ENCODE results near the gene CADPS2. TPM values are rescaled to one million over a fixed set of nuclear protein-coding genes. Genes with fewer than 3 reads are reported as not detected.
A peak's percentile ranks its signal among the peaks of the same experiment; 100 is the strongest.

The CADPS2 gene
- polyA plus RNA-seq, 3 donors, result not detected

DNA sequence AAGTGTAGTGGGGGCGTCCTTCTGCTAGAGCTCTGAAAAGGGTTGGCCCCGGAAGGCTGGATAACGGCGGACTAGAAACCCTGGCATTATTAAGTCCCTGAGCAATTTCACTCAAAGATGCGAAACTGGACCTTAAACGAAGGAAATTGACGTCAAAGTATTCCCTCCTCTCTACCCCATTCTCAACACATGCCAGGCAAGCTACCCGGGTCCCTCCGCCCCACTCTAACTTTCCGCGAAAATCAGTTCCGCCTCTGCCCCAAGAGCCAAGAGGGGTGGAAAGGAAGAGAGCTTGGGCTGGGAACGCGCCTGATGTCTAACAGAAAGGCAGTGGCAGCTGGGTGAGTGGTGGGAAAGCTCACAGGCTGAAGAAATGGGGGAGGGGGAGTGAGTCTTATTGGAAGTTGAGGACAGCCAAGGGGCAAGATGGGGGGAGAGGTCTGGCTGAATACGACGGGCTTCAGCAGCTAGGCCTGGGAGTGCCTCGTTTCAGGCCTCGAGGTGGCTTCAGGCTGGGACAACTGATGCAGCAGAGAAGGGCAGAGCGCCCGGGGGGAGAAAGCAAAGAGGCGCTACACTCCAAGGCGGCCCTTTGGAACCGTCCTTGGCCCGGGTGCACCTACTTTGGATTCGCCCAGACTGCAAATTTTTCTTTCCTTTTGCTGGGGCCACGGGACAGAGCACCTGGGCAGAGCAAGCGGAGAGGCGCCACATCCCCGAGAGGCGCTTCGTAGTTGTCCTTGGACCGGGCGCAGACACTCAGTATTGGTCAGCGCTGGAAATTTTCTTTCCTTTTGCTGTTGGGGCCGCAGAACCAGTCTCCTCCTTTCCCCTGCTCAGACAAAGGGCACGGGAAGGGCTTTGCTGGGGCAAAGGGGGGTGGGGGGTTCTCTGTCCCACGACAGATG is 579.7 kb downstream of the CADPS2 start:
- DNase-seq, result no peak
- H4K20me1 ChIP-seq (ENCODE audit: insufficient read depth, low read length), result no peaks in the 10 kb centered on the region
- H3K27me3 Mint-ChIP-seq (ENCODE audit: low read depth in 3 of 3), result peaks cover 91 to 94% (median 93%) of the 10 kb centered on the region in 3 donors
- no peaks in the 10 kb centered on the region for H3K4me1 ChIP-seq (ENCODE audit: control insufficient read depth in 1 of 2, insufficient read depth in 2 of 2, low read length in 2 of 2)
- peak overlapping the region in 1 of 7 donors; percentile 53 for H3K27ac Mint-ChIP-seq
- no peak overlapping the region for H3K4me3 ChIP-seq (replicated peaks in 1 of 3; ENCODE audit: low read depth in 2 of 3, low read length in 3 of 3)
- intact Hi-C loops (cut with micrococcal nuclease), result no loop called here
- peaks cover 5% of the 10 kb centered on the region for H3K4me1 Mint-ChIP-seq
- no peak overlapping the region for H3K27ac ChIP-seq (ENCODE audit: low read depth in 1 of 2, low read length in 2 of 2)
- H3K9me3 ChIP-seq (replicated peaks in 1 of 2; ENCODE audit: control insufficient read depth in 1 of 2, insufficient read depth in 1 of 2, low read length in 2 of 2), result peaks cover 3 to 54% of the 10 kb centered on the region in 2 donors
- no peak overlapping the region for H2AFZ ChIP-seq (ENCODE audit: insufficient read depth, low read depth, low read length, poor library complexity, severe bottlenecking)
- TF ChIP-seq, protein P1, sequence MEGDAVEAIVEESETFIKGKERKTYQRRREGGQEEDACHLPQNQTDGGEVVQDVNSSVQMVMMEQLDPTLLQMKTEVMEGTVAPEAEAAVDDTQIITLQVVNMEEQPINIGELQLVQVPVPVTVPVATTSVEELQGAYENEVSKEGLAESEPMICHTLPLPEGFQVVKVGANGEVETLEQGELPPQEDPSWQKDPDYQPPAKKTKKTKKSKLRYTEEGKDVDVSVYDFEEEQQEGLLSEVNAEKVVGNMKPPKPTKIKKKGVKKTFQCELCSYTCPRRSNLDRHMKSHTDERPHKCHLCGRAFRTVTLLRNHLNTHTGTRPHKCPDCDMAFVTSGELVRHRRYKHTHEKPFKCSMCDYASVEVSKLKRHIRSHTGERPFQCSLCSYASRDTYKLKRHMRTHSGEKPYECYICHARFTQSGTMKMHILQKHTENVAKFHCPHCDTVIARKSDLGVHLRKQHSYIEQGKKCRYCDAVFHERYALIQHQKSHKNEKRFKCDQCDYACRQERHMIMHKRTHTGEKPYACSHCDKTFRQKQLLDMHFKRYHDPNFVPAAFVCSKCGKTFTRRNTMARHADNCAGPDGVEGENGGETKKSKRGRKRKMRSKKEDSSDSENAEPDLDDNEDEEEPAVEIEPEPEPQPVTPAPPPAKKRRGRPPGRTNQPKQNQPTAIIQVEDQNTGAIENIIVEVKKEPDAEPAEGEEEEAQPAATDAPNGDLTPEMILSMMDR (IDR thresholded peaks at IDR 0.05), result no peak
- peak overlapping the region in 1 of 2 donors; percentile 79 for H3K4me3 Mint-ChIP-seq
- H3K27me3 ChIP-seq (ENCODE audit: control insufficient read depth in 2 of 2, insufficient read depth in 2 of 2, low read length in 2 of 2), result peaks cover 83 to 100% of the 10 kb centered on the region in 2 donors
- H3K9me3 Mint-ChIP-seq, result peaks cover 7 to 47% (median 26%) of the 10 kb centered on the region in 7 donors
- H3K4me2 ChIP-seq (replicated peaks; ENCODE audit: extremely low read depth, low read length, poor library complexity, severe bottlenecking), result no peak overlapping the region
- no peaks in the 10 kb centered on the region for H3K79me2 ChIP-seq (ENCODE audit: insufficient read depth, low read length)
- WGBS (ENCODE audit: insufficient coverage), result 13% methylated on average over 29 of the region's 37 CpGs
- no peaks in the 10 kb centered on the region for H3K36me3 ChIP-seq (replicated peaks in 1 of 2; ENCODE audit: control insufficient read depth in 1 of 2, insufficient read depth in 2 of 2, low read length in 2 of 2)
- peaks cover 0 to 4% of the 10 kb centered on the region in 2 donors for H3K36me3 Mint-ChIP-seq
- H3K9ac ChIP-seq (ENCODE audit: insufficient read depth, low read length, poor library complexity, severe bottlenecking), result no peak overlapping the region

DNA sequence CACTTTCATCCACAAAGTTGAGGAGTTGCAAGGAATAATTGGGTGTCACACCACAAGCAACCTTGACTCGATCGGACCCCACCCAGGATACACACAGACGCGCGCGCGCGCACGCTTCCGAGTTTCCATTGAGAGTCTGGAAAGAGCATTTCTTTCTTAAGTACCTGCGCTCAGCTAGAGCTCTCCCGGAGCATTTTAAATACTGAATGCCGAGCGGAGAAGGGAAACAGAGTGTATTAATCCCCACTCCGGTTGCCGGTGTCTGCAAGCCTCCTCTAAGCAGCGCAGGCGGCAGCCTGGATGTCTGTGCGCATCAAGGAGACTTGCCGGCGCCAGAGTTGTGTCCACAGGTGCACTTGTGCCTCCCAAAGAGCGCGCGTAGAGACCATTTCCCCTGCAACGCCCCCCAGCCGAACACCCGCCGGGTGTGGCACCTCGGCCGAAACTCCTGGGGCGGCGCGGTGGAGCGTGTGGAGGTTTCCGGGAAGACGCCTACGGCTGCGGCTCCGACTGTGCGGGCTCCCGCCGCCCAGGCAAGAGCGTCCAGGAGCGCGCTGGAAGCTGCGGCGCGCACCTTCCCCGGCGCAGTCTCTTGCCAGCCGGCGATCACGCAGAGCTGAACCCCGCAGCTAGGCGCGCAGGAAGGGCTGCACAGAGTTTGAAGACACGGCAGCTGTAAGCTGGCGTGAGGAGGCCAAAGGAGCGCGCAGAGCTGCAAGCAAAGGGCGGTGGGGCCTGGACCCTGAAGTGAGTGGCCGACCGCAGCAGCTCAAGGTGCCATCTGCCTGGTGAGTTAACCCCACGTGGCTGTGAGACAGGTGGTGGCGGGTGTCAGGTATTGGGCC is 580.6 kb downstream of the CADPS2 start:
- Histone ChIP-seq H3K27me3 (ENCODE audit: control insufficient read depth in 2 of 2, insufficient read depth in 2 of 2, low read length in 2 of 2) (peaks cover 82 to 100% of the 10 kb centered on the region in 2 donors), H3K9me3 (replicated peaks in 1 of 2; ENCODE audit: control insufficient read depth in 1 of 2, insufficient read depth in 1 of 2, low read length in 2 of 2) (peaks cover 0 to 47% of the 10 kb centered on the region in 2 donors), H3K4me3 (replicated peaks in 1 of 3; ENCODE audit: low read depth in 2 of 3, low read length in 3 of 3) (no peak overlapping the region), H3K36me3 (replicated peaks in 1 of 2; ENCODE audit: control insufficient read depth in 1 of 2, insufficient read depth in 2 of 2, low read length in 2 of 2) (no peaks in the 10 kb centered on the region), H3K9ac (ENCODE audit: insufficient read depth, low read length, poor library complexity, severe bottlenecking) (no peak overlapping the region), H3K79me2 (ENCODE audit: insufficient read depth, low read length) (no peaks in the 10 kb centered on the region), H3K4me2 (replicated peaks; ENCODE audit: extremely low read depth, low read length, poor library complexity, severe bottlenecking) (no peak overlapping the region), H4K20me1 (ENCODE audit: insufficient read depth, low read length) (no peaks in the 10 kb centered on the region), H3K27ac (ENCODE audit: low read depth in 1 of 2, low read length in 2 of 2) (no peak overlapping the region), H3K4me1 (ENCODE audit: control insufficient read depth in 1 of 2, insufficient read depth in 2 of 2, low read length in 2 of 2) (no peaks in the 10 kb centered on the region), H2AFZ (ENCODE audit: insufficient read depth, low read depth, low read length, poor library complexity, severe bottlenecking) (no peak overlapping the region)
- no peak for DNase-seq
- Mint-ChIP-seq H3K36me3 (no peaks in the 10 kb centered on the region), H3K4me1 (peaks cover 1% of the 10 kb centered on the region), H3K27ac (no peak overlapping the region), H3K27me3 (ENCODE audit: low read depth in 3 of 3) (peaks cover 91 to 94% (median 93%) of the 10 kb centered on the region in 3 donors), H3K9me3 (peaks cover 4 to 42% (median 26%) of the 10 kb centered on the region in 7 donors), H3K4me3 (peak overlapping the region in 1 of 2 donors; percentile 79)
- intact Hi-C loops (cut with micrococcal nuclease), result no loop called here
- 2% methylated on average over 65 of the region's 65 CpGs for WGBS (ENCODE audit: insufficient coverage)
- TF ChIP-seq, protein P1 (IDR thresholded peaks at IDR 0.05), result no peak

Measured in CD14-positive monocyte (primary cell).